Loucy (cell line): Measurements from ENCODE around the gene CLSTN1.

Source experiments
- H2AFZ ChIP-seq: fragments of 200-600 bp; sonication (generic); 2 replicates; pipeline ENCODE4 v1.6.0; 2016; ENCODE audit warnings: antibody characterized with exemption, mild to moderate bottlenecking, low read length, moderate library complexity
- H3F3A ChIP-seq: fragments of 200-600 bp; 2 replicates; pipeline ENCODE4 v1.6.0; 2016; ENCODE audit warnings: antibody characterized with exemption, low read depth, mild to moderate bottlenecking
- H3K27me3 ChIP-seq: fragments of 200-600 bp; sonication (generic); 2 replicates; pipeline ENCODE4 v1.6.1; 2014; ENCODE audit warnings: low read length, mild to moderate bottlenecking; ENCODE audit not compliant: insufficient read depth, poor library complexity, severe bottlenecking
- H3K36me3 ChIP-seq: fragments of 200-600 bp; sonication (generic); 2 replicates; pipeline ENCODE4 v1.6.1; 2016; ENCODE audit warnings: low read length; ENCODE audit not compliant: insufficient read depth
- H3K4me1 ChIP-seq: fragments of 200-600 bp; sonication (generic); 2 replicates; pipeline ENCODE4 v1.5.1; 2014; ENCODE audit warnings: low read length, mild to moderate bottlenecking; ENCODE audit not compliant: insufficient read depth, poor library complexity, severe bottlenecking
- H3K4me2 ChIP-seq: fragments of 200-600 bp; sonication (generic); 2 replicates; pipeline ENCODE4 v1.6.0; 2014; ENCODE audit warnings: antibody characterized with exemption, low read length, low read depth, mild to moderate bottlenecking; ENCODE audit not compliant: poor library complexity, severe bottlenecking
- H3K4me3 ChIP-seq: fragments of 200-600 bp; sonication (generic); 2 replicates; pipeline ENCODE4 v1.5.1; 2014; ENCODE audit warnings: low read length, mild to moderate bottlenecking, mixed read lengths; ENCODE audit not compliant: poor library complexity, severe bottlenecking
- H3K79me2 ChIP-seq: fragments of 200-600 bp; sonication (generic); 2 replicates; pipeline ENCODE4 v1.6.1; 2014; ENCODE audit warnings: low read length; ENCODE audit not compliant: insufficient read depth
- H3K9ac ChIP-seq: fragments of 200-600 bp; sonication (generic); 2 replicates; pipeline ENCODE4 v1.6.0; 2014; ENCODE audit warnings: mild to moderate bottlenecking, low read depth, low read length, moderate library complexity; ENCODE audit not compliant: poor library complexity, severe bottlenecking
- H3K9me2 ChIP-seq: fragments of 200-600 bp; sonication (generic); replicated peaks from 2 replicates; pipeline ENCODE4 v1.6.1; 2016; ENCODE audit warnings: low read depth, low read length, mixed read lengths
- H3K9me3 ChIP-seq: fragments of 200-600 bp; sonication (generic); 2 replicates; pipeline ENCODE4 v1.6.1; 2014; ENCODE audit warnings: mild to moderate bottlenecking, antibody characterized with exemption, low read length, low read depth; ENCODE audit not compliant: insufficient read depth
- H4K20me1 ChIP-seq: fragments of 200-600 bp; sonication (generic); 2 replicates; pipeline ENCODE4 v1.6.0; 2014; ENCODE audit warnings: antibody characterized with exemption, low read length, mild to moderate bottlenecking; ENCODE audit not compliant: insufficient read depth, poor library complexity, severe bottlenecking
- CTCF ChIP-seq: fragments of 200-600 bp; sonication (generic); conservative IDR thresholded peaks from 2 replicates; pipeline ENCODE4 v1.5.1; 2014; ENCODE audit warnings: mild to moderate bottlenecking, antibody characterized with exemption, low read length
- EZH2phosphoT487 ChIP-seq: fragments of 200-600 bp; IDR thresholded peaks from 2 replicates; pipeline ENCODE4 v1.6.1; 2018; ENCODE audit warnings: antibody characterized with exemption, mild to moderate bottlenecking, moderate library complexity, borderline replicate concordance

Gene CLSTN1

GRCh38 chr1:9782897-9783296 lies 40.9 kb downstream of the CLSTN1 start:
- no peaks in the 10 kb centered on the region for H3F3A ChIP-seq
- no peaks in the 10 kb centered on the region for H3K27me3 ChIP-seq
- H3K4me2 ChIP-seq = no peak overlapping the region
- H3K9me3 ChIP-seq = no peaks in the 10 kb centered on the region
- peaks cover 79% of the 10 kb centered on the region for H3K79me2 ChIP-seq
- no peak overlapping the region for H3K9ac ChIP-seq
- no peak for TF ChIP-seq CTCF
- H3K36me3 ChIP-seq = no peaks in the 10 kb centered on the region
- no peak overlapping the region for H2AFZ ChIP-seq
- H3K4me1 ChIP-seq = peaks cover 6% of the 10 kb centered on the region
- no peaks in the 10 kb centered on the region for H3K9me2 ChIP-seq
- H4K20me1 ChIP-seq = peaks cover 16% of the 10 kb centered on the region
- no peak overlapping the region for H3K4me3 ChIP-seq

GRCh38 chr1:9782116-9782751 lies 41.5 kb downstream of the CLSTN1 start:
- Histone ChIP-seq H3K36me3 (no peaks in the 10 kb centered on the region), H2AFZ (no peak overlapping the region), H3K79me2 (peaks cover 77% of the 10 kb centered on the region), H3K9me2 (no peaks in the 10 kb centered on the region), H4K20me1 (peaks cover 16% of the 10 kb centered on the region), H3K27me3 (no peaks in the 10 kb centered on the region), H3F3A (no peaks in the 10 kb centered on the region), H3K9me3 (no peaks in the 10 kb centered on the region), H3K4me2 (no peak overlapping the region), H3K9ac (no peak overlapping the region), H3K4me1 (no peaks in the 10 kb centered on the region), H3K4me3 (no peak overlapping the region)
- TF ChIP-seq EZH2phosphoT487 = no peak
- TF ChIP-seq CTCF = no peak

GRCh38 chr1:9780554-9781110 lies 43.1 kb downstream of the CLSTN1 start:
- no peak overlapping the region for H3K9ac ChIP-seq
- H3K4me2 ChIP-seq = no peak overlapping the region
- no peaks in the 10 kb centered on the region for H3K4me1 ChIP-seq
- no peaks in the 10 kb centered on the region for H3K9me3 ChIP-seq
- H2AFZ ChIP-seq = no peak overlapping the region
- H3F3A ChIP-seq = no peaks in the 10 kb centered on the region
- H3K27me3 ChIP-seq = no peaks in the 10 kb centered on the region
- no peak for TF ChIP-seq EZH2phosphoT487
- H3K9me2 ChIP-seq = no peaks in the 10 kb centered on the region
- H3K4me3 ChIP-seq = no peak overlapping the region
- peaks cover 73% of the 10 kb centered on the region for H3K79me2 ChIP-seq
- no peaks in the 10 kb centered on the region for H3K36me3 ChIP-seq
- peaks cover 16% of the 10 kb centered on the region for H4K20me1 ChIP-seq

- peaks cover 11% of the 10 kb centered on the region for H4K20me1 ChIP-seq
- TF ChIP-seq EZH2phosphoT487 = no peak
- TF ChIP-seq CTCF = no peak
- H3K4me1 ChIP-seq = no peaks in the 10 kb centered on the region
- H3K9me2 ChIP-seq = no peaks in the 10 kb centered on the region
- H3K79me2 ChIP-seq = peaks cover 68% of the 10 kb centered on the region
- H2AFZ ChIP-seq = no peak overlapping the region
- no peaks in the 10 kb centered on the region for H3K36me3 ChIP-seq
- no peaks in the 10 kb centered on the region for H3K9me3 ChIP-seq
- no peak overlapping the region for H3K9ac ChIP-seq
- H3K4me3 ChIP-seq = no peak overlapping the region
- H3K4me2 ChIP-seq = no peak overlapping the region
- no peaks in the 10 kb centered on the region for H3K27me3 ChIP-seq
- H3F3A ChIP-seq = no peaks in the 10 kb centered on the region
Observed at GRCh38 chr1:9778905-9779304, 44.9 kb downstream of the CLSTN1 start.
